OCI-LY7 (cell line): ENCODE data around the gene TBP. TPM values are rescaled to one million over a fixed set of nuclear protein-coding genes. Genes with fewer than 3 reads are reported as not detected.

Experiments used
- BruUV-seq: library from RNA; stranded (reverse); fragments of 400-500 nt; replicated peaks from 2 replicates; lab custom pipeline; 2021; lab: Mats Ljungman, UMichigan
- CTCF ChIA-PET: fragments of 300-600 bp; sonication (Branson Sonifier 250); formaldehyde crosslinking; loops from one replicate; lab custom pipeline; 2022; ENCODE audit warnings: antibody characterized with exemption; ENCODE audit not compliant: unreplicated experiment; lab: Charles Lee
- POLR2A ChIA-PET: fragments of 300-600 bp; sonication (Branson Sonifier 250); formaldehyde crosslinking; loops from one replicate; lab custom pipeline; 2022; ENCODE audit warnings: antibody characterized with exemption; lab: Charles Lee
- DNase-seq: peaks from one replicate; pipeline ENCODE4 v3.0.0-alpha.2; 2015; ENCODE audit warnings: low spot score
- H2AFZ ChIP-seq: fragments of 200-600 bp; sonication (generic), shearing (Covaris generic); 2 replicates; pipeline ENCODE4 v1.6.1; 2014; ENCODE audit warnings: mild to moderate bottlenecking, antibody characterized with exemption, low read length, moderate library complexity
- H3K27ac ChIP-seq: fragments of 200-600 bp; sonication (generic); 2 replicates; pipeline ENCODE4 v1.5.1; 2014; ENCODE audit warnings: mixed run types, low read depth, mild to moderate bottlenecking, moderate library complexity, low read length, inconsistent platforms; ENCODE audit not compliant: poor library complexity, severe bottlenecking
- H3K36me3 ChIP-seq: fragments of 200-600 bp; sonication (generic); 2 replicates; pipeline ENCODE4 v1.6.1; 2014; ENCODE audit warnings: mild to moderate bottlenecking, antibody characterized with exemption, low read length, moderate library complexity, mixed read lengths; ENCODE audit not compliant: insufficient read depth
- H3K4me1 ChIP-seq: fragments of 200-600 bp; sonication (generic); 2 replicates; pipeline ENCODE4 v1.5.1; 2014; ENCODE audit warnings: mild to moderate bottlenecking, low read length; ENCODE audit not compliant: insufficient read depth, poor library complexity, severe bottlenecking
- H3K4me2 ChIP-seq: fragments of 200-600 bp; sonication (generic); 2 replicates; pipeline ENCODE4 v1.6.1; 2014; ENCODE audit warnings: mild to moderate bottlenecking, low read length
- H3K4me3 ChIP-seq: fragments of 200-600 bp; sonication (generic); 2 replicates; pipeline ENCODE4 v1.5.1; 2014; ENCODE audit warnings: mild to moderate bottlenecking, low read depth, low read length; ENCODE audit not compliant: poor library complexity, severe bottlenecking
- H3K79me2 ChIP-seq: fragments of 200-600 bp; sonication (generic); 2 replicates; pipeline ENCODE4 v1.6.1; 2016; ENCODE audit warnings: low read depth, mild to moderate bottlenecking, low read length, moderate library complexity, mixed read lengths; ENCODE audit not compliant: insufficient read depth
- H3K9me2 ChIP-seq: fragments of 200-600 bp; sonication (generic); 2 replicates; pipeline ENCODE4 v1.6.1; 2016; ENCODE audit warnings: mild to moderate bottlenecking, low read length, mixed read lengths; ENCODE audit not compliant: insufficient read depth
- H3K9me3 ChIP-seq: fragments of 200-600 bp; sonication (generic); 2 replicates; pipeline ENCODE4 v1.6.1; 2014; ENCODE audit warnings: mild to moderate bottlenecking, mixed run types, low read length, mixed read lengths
- H4K20me1 ChIP-seq: fragments of 200-600 bp; sonication (generic); 2 replicates; pipeline ENCODE4 v1.6.1; 2014; ENCODE audit warnings: mild to moderate bottlenecking, antibody characterized with exemption, low read length, moderate library complexity, mixed read lengths; ENCODE audit not compliant: insufficient read depth
- EZH2phosphoT487 ChIP-seq: fragments of 200-600 bp; sonication (generic); IDR thresholded peaks from 2 replicates; pipeline ENCODE4 v1.6.1; 2018; ENCODE audit warnings: low read depth, borderline replicate concordance, mild to moderate bottlenecking, mixed run types, antibody characterized with exemption, low read length, moderate library complexity, mixed read lengths
- intact Hi-C: fragments of 100-400 bp; cut with micrococcal nuclease; formaldehyde crosslinking; loops from one replicate; pipeline ENCODE4 v1.10.0; 2022; ENCODE audit not compliant: unreplicated experiment
- total RNA-seq, 2 experiments: library from RNA; depleted of rRNA in 1 of 2; stranded (reverse); fragments of >200 nt in 1 of 2; shearing (Covaris generic) in 1 of 2; gene quantifications; 2 replicates each; pipeline ENCODE4 v1.2.3, GENCODE V29; 2014 to 2022
- TF ChIP-seq, protein P1 (sequence below): fragments of 200-600 bp; sonication (generic); conservative IDR thresholded peaks from 2 replicates; pipeline ENCODE4 v1.5.1; 2014; ENCODE audit warnings: mild to moderate bottlenecking, antibody characterized with exemption, low read length, moderate library complexity, mixed read lengths

Gene TBP
- total RNA-seq, 2 experiments from 2014 or later: 23.3 to 29.2 TPM

DNA sequence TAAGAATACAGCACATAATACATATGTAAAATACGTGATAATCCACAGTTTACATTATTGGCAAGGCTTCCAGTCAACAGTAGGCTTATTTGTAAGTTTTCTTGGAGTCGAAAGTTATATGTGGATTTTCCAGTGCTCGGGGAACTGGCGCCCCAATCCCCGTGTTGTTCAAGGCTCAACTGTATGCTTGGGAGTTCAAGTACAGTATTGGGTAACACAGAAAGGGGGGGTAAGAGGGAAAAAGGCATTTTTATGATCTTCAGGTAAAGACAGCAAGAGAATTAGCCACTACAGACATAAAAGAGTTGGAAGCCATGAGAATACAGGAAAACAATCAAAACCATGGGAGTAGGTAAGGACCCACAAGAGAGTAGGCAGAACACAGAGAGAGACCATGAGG is 17.5 kb upstream of the TBP start:
- Histone ChIP-seq H3K9me3 (no peaks in the 10 kb centered on the region), H3K4me3 (no peak overlapping the region), H3K9me2 (no peaks in the 10 kb centered on the region), H3K27ac (no peak overlapping the region), H3K79me2 (peaks cover 25% of the 10 kb centered on the region; the same call in 1 of the 2 replicates), H3K36me3 (peaks cover 99% of the 10 kb centered on the region), H4K20me1 (peaks cover 17% of the 10 kb centered on the region; the same call in 1 of the 2 replicates), H2AFZ (no peak overlapping the region), H3K4me2 (no peak overlapping the region), H3K4me1 (peaks cover 12% of the 10 kb centered on the region)
- intact Hi-C loops: no loop called here
- CTCF ChIA-PET: no interaction called here
- TF ChIP-seq, protein P1, sequence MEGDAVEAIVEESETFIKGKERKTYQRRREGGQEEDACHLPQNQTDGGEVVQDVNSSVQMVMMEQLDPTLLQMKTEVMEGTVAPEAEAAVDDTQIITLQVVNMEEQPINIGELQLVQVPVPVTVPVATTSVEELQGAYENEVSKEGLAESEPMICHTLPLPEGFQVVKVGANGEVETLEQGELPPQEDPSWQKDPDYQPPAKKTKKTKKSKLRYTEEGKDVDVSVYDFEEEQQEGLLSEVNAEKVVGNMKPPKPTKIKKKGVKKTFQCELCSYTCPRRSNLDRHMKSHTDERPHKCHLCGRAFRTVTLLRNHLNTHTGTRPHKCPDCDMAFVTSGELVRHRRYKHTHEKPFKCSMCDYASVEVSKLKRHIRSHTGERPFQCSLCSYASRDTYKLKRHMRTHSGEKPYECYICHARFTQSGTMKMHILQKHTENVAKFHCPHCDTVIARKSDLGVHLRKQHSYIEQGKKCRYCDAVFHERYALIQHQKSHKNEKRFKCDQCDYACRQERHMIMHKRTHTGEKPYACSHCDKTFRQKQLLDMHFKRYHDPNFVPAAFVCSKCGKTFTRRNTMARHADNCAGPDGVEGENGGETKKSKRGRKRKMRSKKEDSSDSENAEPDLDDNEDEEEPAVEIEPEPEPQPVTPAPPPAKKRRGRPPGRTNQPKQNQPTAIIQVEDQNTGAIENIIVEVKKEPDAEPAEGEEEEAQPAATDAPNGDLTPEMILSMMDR: no peak
- TF ChIP-seq EZH2phosphoT487: no peak
- BruUV-seq: no TSS peak
- POLR2A ChIA-PET: no interaction called here
- DNase-seq: no peak

DNA sequence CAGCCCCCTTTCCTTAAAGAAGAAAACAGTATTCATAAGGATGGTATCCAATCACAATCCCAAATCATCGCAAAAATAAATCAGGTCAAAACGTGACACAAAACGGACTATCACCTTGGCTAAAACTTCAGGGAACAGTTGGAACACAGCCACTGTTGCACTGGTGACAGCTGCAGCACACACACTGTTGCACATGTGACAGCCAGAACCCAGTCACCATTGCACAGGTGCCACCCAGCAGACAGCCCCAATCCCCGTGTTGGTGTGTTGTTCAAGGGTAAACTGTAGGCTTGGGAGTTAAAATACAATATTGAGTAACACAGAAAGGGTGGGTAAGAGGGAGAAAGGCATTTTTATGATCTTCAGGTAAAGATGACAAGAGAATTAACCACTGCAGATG is 16.8 kb upstream of the TBP start:
- peaks cover 25% of the 10 kb centered on the region; the same call in 1 of the 2 replicates for H3K79me2 ChIP-seq
- H2AFZ ChIP-seq: no peak overlapping the region
- POLR2A ChIA-PET: interaction anchor here (1.2 kb wide), 1 partner anchor 12 kb away, joined by 3 read pairs; no protein-coding TSS in a partner anchor
- intact Hi-C loops: no loop called here
- no peak overlapping the region for H3K27ac ChIP-seq
- no peak for DNase-seq
- BruUV-seq: no TSS peak
- H3K9me3 ChIP-seq: no peaks in the 10 kb centered on the region
- H4K20me1 ChIP-seq: peaks cover 17% of the 10 kb centered on the region; the same call in 1 of the 2 replicates
- CTCF ChIA-PET: no interaction called here
- H3K9me2 ChIP-seq: no peaks in the 10 kb centered on the region
- peaks cover 99% of the 10 kb centered on the region for H3K36me3 ChIP-seq
- H3K4me3 ChIP-seq: no peak overlapping the region
- no peak for TF ChIP-seq EZH2phosphoT487
- TF ChIP-seq, protein P1: no peak
- no peak overlapping the region for H3K4me2 ChIP-seq
- H3K4me1 ChIP-seq: peaks cover 12% of the 10 kb centered on the region

DNA sequence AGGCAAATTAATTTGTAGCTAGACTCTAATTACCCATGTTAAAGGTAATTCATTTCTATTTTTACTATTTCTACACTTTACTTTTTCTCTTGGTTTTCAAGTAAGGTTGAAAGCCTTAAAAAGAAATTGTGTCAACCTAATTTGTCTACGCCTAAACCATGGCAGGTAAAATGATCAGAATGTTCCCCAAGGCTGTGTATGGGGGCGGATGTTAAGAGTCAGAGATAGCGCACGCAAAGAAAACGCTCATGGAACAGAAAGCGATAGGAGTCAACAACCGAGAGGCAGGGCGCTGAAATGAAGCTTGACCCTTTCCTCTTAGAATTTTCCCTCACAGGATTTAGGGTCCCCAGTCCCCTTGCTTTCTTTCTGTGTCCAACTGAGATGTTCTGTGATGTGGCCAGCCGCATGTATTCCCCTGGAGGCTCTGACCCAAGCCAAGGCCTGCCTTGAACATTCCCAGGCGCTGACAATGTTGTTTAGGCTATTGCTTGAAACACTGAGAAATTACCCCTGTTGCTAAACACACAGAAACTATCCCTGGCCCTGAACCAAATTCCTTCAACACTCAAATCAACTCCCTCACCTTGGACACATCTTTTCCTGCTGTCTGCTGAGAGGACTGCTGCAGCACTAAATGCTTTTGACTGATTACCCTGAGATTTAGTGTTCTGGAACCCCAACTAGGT is 12.0 kb upstream of the TBP start:
- intact Hi-C loops: no loop called here
- Histone ChIP-seq H3K4me3 (no peak overlapping the region), H4K20me1 (0 out of 2 replicates have a peak, but pooled peaks cover 11% of the 10 kb centered on the region), H3K9me3 (no peaks in the 10 kb centered on the region), H3K36me3 (peaks cover 100% of the 10 kb centered on the region), H3K9me2 (no peaks in the 10 kb centered on the region), H3K79me2 (peaks cover 36% of the 10 kb centered on the region; the same call in 1 of the 2 replicates), H3K27ac (no peak overlapping the region), H2AFZ (no peak overlapping the region), H3K4me1 (peaks cover 12% of the 10 kb centered on the region), H3K4me2 (no peak overlapping the region)
- no peak for DNase-seq
- no TSS peak for BruUV-seq
- TF ChIP-seq, protein P1: no peak
- TF ChIP-seq EZH2phosphoT487: no peak
- POLR2A ChIA-PET: interaction anchor here (1.5 to 2.2 kb wide), 2 partner anchors 8 to 11 kb away, joined by 7 to 13 read pairs; partner anchors contain the start of genes PSMB1 and TBP
- CTCF ChIA-PET: interaction anchor here (1.1 kb wide), 1 partner anchor 12 kb away, joined by 3 read pairs; no protein-coding TSS in a partner anchor
